Skin of body (tissue), 2 donors: ENCODE measurements around the gene IDNK. TPM values are rescaled to one million over a fixed set of nuclear protein-coding genes. Genes with fewer than 3 reads are reported as not detected.
"Not testable (repeated sequence)": the region's sequence is repeated elsewhere in the genome, so short reads cannot be mapped to it uniquely, and the experiment has no call there.

Experiments used
- DNase-seq: peaks from one replicate; lab custom pipeline; 2025; lab: John Stamatoyannopoulos, UW
- total RNA-seq: library from RNA; depleted of rRNA; stranded (reverse); fragments of >200 nt; gene quantifications from one replicate; pipeline ENCODE4 v1.2.3, GENCODE V29; 2014

IDNK gene
- total RNA-seq, result 3.8 TPM

DNA sequence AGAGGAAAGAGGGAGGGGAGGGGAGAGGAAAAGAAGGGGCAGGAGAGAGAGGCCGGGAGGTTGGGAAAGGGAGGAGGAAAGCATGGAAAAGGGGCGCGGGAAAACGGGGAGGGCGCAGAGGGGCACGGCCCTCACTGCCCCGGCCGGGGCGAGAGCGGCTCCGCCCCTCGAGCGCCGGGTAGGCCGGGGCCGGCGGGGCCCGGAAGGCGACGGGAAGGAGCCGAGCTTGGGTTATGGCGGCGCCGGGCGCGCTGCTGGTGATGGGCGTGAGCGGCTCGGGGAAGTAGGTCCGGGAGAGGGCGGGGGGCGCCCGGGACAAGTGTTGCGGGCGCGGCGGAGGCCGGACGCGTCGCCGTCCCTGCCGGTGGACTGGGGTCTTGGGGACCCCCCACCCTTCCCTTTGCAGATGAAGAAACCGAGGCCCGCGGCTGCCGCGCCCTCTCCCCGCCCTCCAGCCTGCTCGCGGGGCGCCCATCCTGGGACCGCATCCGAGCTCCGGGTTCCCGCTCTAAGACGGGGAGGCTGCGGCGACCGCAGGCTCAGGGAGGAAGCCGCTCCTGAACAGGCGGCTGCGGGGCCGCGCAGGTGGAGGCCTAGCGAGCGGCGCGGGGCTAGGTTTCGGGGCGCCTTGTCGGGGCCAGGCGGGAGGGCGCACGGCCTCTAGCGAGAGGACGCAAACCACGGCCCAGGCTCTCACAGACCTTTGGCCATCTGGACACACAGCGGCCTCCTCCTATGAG, at the start of gene IDNK:
Gene IDNK, plus strand, starts transcription at position 205 of the 740 bp plus-strand sequence. Its CDS starts 29 bp downstream, at position 234.
- peak; percentile 32 for DNase-seq

DNA sequence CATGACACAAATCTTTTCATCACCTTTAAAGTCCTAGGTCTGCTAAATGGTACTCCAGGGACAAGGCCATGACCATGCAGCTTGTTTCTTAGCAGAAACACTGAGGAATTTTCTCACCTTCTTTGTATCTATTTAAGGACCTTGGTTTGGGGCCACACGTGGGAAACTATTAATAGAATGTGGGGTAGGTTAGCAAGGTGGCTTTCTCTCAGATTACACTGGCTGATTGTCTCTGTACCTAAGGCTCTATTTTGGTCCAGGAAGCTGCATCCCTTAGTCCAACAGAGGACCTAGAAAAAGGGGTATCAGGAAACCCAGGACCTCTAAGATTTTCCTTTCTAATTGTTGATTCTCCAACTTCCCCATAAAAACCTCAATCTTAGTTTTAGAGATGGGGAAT, 48.5 kb upstream of the IDNK start:
- no peak for DNase-seq

DNA sequence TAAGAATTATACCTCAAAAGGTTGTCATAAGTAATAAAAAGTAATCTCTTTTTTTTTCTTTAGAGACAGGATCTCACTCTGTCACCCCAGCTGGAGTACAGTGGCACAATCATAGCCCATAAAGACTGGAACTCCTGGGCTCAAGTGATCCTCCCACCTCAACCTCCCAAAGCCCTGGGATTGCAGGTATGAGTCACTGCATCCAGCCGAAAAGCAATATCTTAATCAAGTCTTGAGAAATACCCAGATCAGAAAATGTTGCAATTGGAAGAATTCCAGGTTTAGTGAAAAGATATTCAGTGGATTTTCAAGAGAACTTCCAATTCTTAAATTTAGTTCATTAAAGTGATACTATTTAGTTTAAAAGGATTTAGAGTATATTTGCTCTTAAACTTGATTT, 40.9 kb upstream of the IDNK start:
- no peak for DNase-seq

DNA sequence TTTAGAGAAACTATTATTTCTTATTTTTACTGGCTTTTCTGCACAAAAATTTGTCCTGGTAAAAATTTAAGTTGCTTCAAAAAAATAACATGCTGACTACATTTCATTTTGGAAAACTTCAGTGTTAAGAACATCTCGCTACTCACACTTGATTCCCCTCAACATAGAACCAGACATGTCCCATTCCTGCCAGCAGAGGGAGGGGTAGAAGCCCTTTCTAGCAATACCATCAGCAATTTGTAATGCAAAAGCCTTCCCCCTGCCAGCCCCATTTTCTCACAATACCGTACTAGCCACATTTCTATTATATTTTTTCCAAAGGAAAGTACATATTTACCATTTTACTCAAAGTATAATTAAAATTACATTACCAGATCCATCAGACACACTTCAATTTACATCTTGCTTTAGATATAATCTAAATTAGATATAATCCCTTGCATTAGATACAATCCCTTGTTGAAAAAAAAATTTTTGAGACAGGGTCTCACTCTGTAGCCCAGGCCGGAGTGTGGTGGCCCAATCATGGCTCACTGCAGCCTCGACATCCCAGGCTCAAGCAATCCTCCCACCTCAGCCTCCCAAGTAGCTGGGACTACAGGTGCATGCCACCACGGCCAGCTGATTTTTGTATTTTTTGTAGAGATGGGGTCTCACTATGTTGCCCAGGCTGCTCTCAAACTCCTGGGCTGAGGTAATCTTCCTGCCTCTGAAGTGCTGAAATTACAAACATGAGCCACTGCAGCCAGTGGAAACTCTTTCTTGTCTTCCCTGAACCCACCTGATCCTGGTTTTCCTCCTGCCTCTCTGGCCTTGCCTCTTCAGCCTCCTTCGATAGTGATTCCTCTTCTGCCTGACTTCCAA, 39.6 kb upstream of the IDNK start:
- peak; percentile 39 for DNase-seq

DNA sequence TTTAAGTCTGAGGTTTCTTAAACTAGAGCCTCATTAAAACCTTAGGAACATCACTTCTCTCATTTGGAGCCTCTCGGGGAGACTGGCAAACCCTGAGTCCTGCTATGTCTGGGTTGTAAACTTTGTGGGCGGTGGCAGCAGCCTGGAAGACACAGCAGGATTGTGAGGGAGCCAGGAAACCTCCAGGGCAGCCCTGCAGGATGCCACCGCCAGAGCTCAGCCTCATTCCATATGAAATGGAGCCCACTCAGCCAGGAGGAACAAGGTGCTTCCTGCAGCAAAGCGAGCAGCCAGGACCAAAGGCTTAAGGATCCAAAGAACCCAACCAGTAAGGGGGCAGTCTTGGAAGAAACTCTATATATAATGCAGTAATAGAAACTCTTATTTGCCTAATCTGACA, 37.9 kb upstream of the IDNK start:
- no peak for DNase-seq

DNA sequence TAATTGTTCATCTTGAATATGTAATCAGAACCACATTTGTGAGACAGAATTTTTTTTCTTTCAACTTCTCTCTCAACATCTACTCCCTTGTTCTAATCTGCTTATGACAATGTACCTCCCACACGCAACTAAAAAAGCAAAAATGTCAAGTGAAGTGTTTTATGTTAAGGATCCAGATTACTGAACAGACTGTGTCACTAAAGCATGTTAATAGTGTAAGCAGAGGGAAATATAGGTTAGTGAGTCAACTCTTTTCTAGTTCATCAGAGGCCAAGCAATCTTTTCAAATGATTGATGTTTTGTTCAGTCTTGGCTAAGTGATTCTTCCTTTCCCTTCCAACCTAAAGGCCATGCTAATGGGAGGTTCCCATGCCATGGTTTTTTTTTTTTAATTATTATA, 34.7 kb upstream of the IDNK start:
- DNase-seq, result no peak

DNA sequence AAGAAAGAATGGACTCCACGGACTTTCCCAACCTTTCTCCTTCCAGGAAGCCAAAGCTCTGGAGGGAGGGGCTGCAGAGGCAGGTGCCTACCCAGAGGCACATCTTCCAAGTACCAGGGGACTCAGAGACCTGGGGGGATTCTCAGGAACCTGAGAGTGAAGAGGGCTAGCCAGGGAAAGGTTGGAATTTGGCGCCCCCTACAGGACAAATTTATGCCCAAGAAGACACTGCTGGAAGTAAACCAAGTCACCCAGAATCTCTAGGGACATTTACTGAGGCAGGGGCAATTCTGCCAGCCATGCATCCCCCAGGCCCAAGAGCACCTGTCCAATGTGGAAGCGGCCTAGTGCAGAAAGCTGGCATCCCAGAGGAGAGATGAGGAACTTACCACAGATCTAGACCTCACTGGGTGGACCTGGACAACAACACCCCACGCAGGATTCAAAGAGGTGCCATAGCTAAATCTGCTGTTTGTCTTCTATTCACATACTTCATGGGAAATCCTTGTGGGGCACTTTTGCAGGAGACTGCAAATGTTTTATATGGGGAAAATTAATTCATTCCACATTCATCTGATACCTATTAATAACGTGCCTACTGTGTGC, 25.9 kb upstream of the IDNK start:
- no peak for DNase-seq

DNA sequence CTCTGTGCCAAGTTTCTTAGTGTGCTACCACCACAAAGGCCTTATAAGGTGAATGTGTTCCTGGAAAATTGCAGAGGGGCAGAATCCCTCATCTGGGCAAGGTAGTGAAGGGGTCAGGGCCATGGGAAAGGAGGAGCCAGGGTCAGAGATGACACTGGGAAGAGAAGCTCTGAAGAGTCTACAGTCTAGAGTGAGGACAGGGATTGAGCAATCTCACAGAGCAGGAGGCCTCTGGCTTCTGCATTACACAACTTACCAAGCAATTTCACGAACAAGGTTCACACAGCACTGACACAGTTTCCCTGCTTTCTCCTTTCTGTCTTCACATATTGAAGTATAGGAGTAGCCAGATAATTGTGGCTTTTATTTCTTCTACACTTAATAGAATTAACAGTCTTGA, 24.5 kb upstream of the IDNK start:
- DNase-seq, result no peak

DNA sequence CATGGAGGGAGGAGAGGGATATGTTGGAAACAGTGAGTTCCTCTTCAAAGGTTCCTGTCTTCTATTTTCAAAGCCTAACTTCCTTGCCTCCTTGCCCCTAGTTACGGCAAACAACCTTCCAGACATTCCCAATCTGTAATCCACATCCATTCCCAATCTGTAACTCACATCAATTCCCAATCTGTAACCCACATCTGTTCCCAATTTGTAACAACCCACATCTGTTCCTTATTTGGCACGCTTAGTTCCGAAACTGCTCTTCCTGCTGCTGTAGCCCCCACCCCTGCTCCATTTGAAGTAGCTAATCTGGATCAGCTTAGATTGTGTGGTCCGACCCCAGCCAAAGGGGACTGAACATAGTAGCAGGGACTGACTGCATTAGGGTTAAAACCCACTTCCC, 23.9 kb upstream of the IDNK start:
- peak; percentile 73 for DNase-seq

DNA sequence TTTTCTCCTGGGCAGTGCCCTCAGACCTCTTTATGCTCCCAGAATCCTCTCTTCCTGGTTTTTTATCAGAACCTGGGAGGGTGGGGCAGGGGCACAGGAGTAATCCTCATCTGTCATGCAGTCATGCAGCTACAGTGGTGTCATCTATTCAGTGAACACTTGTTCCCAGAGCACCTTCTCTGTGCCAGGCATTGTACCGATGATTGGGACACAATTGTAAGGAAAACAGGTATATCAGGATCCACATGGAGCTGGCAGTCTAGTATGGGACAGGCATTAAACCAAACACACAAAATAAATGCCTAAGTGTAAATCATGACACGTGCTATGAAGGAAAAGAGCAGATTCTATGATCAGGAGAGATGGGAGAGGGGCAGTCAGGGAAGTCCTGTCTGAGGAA, 21.5 kb upstream of the IDNK start:
- DNase-seq, result no peak

DNA sequence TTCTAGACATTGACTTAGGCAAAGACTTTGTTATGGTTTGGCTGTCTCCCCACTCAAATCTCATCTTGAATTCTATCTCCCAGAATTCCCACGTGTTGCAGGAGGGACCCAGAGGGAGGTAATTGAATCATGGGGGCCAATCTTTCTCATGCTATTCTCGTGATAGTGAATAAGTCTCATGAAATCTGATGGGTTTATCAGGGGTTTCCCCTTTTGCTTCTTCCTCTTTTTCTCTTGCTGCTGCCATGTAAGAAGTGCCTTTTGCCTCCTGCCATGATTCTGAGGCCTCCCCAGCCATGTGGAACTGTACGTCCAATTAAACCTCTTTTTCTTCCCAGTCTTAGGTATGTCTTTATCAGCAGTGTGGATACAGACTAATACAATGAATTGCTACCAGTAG, 15.3 kb upstream of the IDNK start:
- not testable (repeated sequence) for DNase-seq

DNA sequence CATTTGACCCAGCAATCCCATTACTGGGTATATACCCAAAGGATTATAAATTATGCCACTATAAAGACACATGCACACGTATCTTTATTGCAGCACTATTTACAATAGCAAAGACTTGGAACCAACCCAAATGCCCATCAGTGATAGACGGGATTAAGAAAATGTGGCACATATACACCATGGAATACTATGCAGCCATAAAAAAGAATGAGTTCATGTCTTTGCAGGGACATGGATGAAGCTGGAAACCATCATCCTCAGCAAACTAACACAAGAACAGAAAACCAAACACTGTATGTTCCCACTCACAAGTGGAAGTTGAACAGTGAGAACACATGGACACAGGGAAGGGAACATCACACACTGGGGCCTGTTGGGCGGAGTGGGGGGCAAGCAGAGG, 9.6 kb upstream of the IDNK start:
- DNase-seq, result not testable (repeated sequence)

DNA sequence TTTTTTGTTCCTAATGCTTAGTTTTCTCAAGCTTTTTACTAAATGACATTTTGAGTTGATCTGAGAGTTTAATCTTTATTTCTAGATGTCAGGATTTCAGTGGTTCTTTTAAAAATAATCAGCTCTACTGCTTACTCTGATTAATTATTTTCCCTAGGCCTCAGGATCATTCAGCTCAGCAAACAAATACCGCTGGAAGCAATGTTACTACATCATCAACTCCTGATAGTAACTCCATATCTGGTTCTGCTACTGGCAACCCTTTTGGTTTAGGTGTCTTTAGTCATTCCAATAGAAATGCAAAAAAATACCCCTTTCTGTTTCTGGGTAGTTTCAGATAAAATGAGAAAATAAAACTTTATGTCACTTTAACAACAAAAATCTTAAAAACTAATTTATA, 5.6 kb upstream of the IDNK start:
- DNase-seq, result no peak

DNA sequence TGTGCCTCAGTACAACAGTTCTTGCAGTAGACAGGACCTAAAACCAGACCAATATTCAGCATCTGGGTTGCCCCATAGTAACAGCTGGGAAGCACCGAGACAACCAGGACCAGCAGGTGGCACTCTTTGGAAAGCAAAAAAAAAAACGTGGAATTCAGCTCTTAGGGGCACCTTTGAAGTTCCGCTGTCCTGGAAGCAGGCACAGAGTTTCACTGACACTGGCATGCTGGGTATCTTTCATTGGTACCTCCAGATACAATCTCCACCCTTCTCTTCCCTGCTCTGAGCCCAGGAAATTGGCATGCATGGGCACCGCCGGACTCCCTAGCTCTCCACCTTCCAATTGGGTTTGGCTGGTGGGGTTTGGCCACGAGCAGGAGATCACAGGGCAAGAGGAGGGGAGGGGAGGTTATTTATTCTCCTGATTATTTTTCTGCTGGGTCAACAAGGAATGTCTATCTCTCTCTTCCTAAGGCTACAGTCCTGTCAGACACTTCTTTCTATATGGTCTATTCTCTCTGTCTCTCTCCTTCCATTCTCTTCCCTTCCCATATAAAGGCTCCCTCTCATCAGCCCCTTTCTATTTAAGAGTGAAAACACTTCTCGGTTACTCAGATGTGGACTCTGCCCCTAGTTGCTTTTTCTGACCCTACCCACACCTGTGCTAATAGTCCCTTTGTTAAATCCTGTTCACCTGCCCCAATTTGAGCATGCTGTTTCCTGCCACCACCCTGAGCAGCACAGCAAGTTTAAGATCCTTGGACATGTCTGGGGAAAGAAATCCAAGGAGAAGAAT, 1.9 kb upstream of the IDNK start:
- DNase-seq, result peak; percentile 13

DNA sequence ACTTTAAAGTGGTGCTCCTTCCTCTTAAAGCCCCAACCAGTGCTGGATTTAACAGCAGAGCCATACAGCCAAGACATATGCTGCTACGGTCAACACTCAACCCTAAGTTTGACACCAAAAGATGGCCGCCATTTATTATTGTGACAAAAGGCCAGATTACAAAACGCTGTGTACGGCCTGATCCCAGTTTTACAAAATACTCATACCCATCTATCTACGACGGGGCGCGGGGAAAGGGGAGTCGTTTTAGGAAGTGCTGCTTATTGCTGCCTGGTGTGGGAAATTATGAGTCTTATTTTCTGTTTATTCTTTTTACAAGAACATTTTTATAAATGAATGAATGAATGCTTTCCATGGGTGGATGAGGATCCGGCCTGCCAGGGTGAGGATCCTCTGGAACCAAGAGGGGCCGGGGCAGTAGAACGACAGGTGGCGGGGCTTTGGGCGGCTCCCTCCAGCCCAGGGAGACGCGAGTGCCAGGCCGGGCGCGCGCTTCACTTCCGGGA, 457 bp upstream of the IDNK start:
- DNase-seq, result no peak

DNA sequence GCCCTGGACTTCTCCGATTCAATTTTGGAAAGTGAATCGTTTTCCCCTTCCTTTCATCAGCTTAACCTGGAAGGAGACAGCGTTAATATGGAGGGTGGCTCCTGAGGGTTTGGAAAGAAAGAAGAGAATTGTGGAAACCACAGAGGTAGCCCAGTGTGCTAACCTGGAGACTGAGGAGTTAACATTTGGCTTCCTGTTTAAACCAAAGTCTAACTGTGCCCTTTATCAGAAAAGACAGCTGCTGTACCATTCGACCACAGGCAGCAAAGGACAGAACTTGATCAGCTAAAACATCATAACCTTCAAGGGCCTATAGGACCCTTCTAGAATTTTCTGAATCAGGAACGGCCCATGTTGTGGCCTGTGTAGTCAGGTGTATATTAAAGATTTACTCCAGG, 735 bp downstream of the IDNK start:
- no peak for DNase-seq

DNA sequence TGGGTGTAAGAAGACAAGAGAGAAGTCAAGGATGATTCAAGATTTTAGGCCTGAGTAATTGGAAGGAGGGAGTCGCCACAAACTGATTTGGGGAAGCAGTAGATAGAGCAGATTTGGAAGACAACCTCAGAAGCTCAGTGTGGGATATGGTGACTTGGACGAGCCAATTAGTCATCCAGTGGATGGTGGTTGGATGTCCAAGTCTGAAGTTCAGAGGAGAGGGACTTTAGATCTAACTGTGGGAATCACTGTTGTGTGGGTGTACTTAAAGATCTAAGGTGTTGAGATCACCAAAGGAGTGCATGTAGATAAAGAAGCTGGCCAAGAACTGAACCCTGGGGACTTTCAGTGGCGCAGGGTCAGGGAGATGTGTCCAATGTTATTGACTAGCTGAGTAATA, 2.2 kb downstream of the IDNK start:
- DNase-seq, result no peak

DNA sequence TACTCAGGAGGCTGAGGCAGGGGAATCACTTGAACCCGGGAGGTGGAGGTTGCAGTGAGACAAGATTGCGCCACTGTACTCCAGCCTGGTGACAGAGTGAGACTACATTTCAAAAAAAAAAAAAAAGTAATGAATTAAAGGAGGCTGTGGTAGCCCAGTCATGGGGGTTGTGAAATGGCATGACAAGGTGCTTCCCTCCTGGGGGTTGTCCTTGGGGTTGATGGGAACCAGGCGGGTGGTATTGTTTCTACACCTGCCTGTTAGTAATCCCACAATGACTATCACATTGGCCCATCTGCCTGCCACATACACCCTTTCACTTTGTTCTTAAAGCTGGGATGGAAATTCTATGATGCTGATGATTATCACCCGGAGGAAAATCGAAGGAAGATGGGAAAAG, 5.6 kb downstream of the IDNK start:
- DNase-seq, result no peak

DNA sequence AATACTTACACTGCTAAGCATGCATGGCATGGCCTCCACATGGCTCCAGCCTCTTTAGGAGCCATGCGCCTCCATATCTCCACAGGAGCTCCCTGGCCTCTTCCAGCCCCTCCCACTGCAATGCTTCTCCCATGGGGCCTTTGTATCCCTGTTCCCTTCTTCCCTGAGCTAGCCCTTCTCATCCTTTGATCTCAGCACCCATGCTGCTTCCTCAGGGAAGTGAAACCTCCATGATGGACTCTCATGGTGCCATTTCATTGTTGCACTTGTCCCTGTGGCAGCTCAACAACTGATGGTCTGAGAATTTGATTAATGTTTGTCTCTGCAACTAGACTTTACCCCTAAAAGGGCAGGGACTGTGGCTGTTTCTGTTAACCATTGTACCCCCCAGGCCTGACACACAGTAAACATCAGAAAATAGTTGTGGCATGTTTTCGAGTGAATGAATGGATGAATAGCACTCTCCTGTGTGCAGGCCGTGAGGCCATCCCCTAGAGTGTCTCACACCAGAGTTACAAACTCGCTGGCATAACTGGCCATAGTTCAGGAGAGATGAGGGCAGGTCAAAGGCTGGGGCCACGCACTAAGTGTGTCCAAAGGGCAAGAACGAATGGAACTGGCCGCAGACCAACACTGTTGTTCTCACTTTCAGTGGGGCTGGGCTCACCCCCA, 6.6 kb downstream of the IDNK start:
- DNase-seq, result no peak

DNA sequence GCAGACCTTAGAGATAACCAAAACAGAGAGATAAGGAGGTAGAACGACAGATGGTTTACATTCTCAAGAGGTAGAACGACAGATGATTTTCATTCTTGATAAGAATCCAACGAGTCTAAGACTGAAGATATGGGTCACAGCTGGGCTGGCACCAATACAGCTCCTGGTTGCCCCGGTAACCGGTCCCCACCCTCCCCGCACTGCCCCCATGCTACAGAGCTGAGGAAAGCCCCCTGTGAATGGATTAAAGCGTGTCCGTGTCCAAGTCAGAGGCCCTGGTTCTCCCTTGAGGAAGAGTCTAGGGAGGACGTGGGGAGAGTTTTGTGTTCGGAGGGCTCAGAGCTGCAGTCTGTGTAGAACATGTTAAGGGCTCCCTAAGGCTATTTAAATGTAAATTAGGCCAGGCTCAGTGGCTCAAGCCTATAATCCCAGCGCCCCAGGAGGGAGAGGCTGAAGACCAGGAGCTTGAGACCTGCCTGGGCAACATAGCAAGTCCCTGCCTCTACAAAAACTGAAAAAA, 8.1 kb downstream of the IDNK start:
- no peak for DNase-seq

DNA sequence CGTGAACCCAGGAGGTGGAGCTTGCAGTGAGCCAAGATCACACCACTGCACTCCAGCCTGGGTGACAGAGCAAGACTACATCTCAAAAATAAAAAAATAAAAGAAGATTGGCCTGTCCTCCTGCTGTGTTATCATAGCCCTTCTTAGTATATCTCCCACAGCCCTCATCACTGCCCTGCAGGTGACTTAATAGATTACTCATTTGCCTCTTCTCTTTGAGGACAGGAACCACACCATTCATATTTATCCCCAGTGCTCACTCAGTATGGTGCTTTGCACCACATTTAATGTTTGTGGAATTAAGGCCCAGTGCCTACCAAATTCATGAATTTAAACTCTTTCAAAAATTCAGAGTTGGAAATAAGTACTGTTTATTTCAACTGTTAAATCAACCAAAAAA, 10.3 kb downstream of the IDNK start:
- no peak for DNase-seq
